A549 (cell line): ENCODE results near the gene KCNK13. TPM values are rescaled to one million over a fixed set of nuclear protein-coding genes. Genes with fewer than 3 reads are reported as not detected.
A peak's percentile ranks its signal among the peaks of the same experiment; 100 is the strongest.

Experiments
- ATAC-seq, 2 experiments: fragments of 200-7000 bp in 1 of 2; fragments of >200 bp in 1 of 2; cut with Nextera tagmentation in 1 of 2; cut with Tn5 transposase in 1 of 2; 3 replicates each; pipeline versions ENCODE4 v1.8.0 to v1.9.1; 2018 to 2020; ENCODE audit warnings: mild to moderate bottlenecking in 1 of 2, moderate library complexity in 1 of 2
- CTCF ChIA-PET: fragments of 300-600 bp; sonication (Branson Sonifier 250); formaldehyde crosslinking; extraction: SDS; loops from one replicate; lab custom pipeline; 2021; ENCODE audit warnings: antibody characterized with exemption, inconsistent platforms; lab: Yijun Ruan, JAX
- POLR2A ChIA-PET: fragments of 350-600 bp; formaldehyde crosslinking; extraction: SDS; loops from one replicate; lab custom pipeline; 2021; ENCODE audit warnings: antibody characterized with exemption, inconsistent platforms; lab: Yijun Ruan, JAX
- DNase-seq, 2 experiments: peaks; one replicate each; pipeline versions ENCODE4 v3.0.0 to v3.0.0-alpha.2; 2011 to 2016; ENCODE audit warnings: low read depth in 1 of 2, low spot score in 1 of 2
- FAIRE-seq: peaks from 2 replicates; lab custom pipeline; 2011; peaks lifted over from hg19 to GRCh38; lab: Jason Lieb, UNC
- H3K27ac ChIP-seq, 2 experiments: fragments of >200 bp; sonication (Bioruptor Twin); formaldehyde crosslinking; 3 replicates each; pipeline ENCODE4 v1.5.1; 2016 to 2017
- H3K4me1 ChIP-seq: fragments of >200 bp; sonication (Bioruptor Twin); formaldehyde crosslinking; 3 replicates; pipeline ENCODE4 v1.6.1; 2016
- H3K4me2 ChIP-seq: fragments of >200 bp; sonication (Bioruptor Twin); formaldehyde crosslinking; 3 replicates; pipeline ENCODE4 v1.6.1; 2016
- H3K4me3 ChIP-seq: fragments of >200 bp; sonication (Bioruptor Twin); formaldehyde crosslinking; 3 replicates; pipeline ENCODE4 v1.5.1; 2016
- H3K9me3 ChIP-seq: fragments of >200 bp; sonication (Bioruptor Twin); formaldehyde crosslinking; 3 replicates; pipeline ENCODE4 v1.6.1; 2016
- ATOH8 ChIP-seq: fragments of 250-450 bp; sonication (Bioruptor Pico); IDR thresholded peaks from 2 replicates; pipeline ENCODE4 v1.5.0; 2020; ENCODE audit warnings: low read depth, mild to moderate bottlenecking, moderate library complexity
- BHLHE40 ChIP-seq: IDR thresholded peaks from 2 replicates; pipeline ENCODE4 v1.6.1; 2012; ENCODE audit warnings: low read depth, low read length, inconsistent platforms
- CBX8 ChIP-seq: fragments of 200-600 bp; sonication (generic); IDR thresholded peaks from 2 replicates; pipeline ENCODE4 v1.6.1; 2016
- E2F6 ChIP-seq: IDR thresholded peaks from 2 replicates; pipeline ENCODE4 v1.6.1; 2012; ENCODE audit warnings: low read depth, borderline replicate concordance
- FOSL2 ChIP-seq, 2 experiments: fragments of 450-650 bp in 1 of 2; fragments of >200 bp in 1 of 2; sonication (Bioruptor Twin) in 1 of 2; formaldehyde crosslinking; IDR thresholded peaks; 2 replicates each; pipeline versions ENCODE4 v1.5.0 to v1.6.1; 2016 to 2020; ENCODE audit warnings: mild to moderate bottlenecking in 1 of 2, moderate library complexity in 1 of 2
- MAFK ChIP-seq: fragments of 450-650 bp; IDR thresholded peaks from 2 replicates; pipeline ENCODE4 v1.6.1; 2014; ENCODE audit not compliant: partially characterized antibody
- MAZ ChIP-seq: fragments of 150-350 bp; IDR thresholded peaks from 2 replicates; pipeline ENCODE4 v1.6.1; 2014; ENCODE audit warnings: antibody characterized with exemption, low read depth, low read length, borderline replicate concordance
- NFE2L2 ChIP-seq: fragments of 150-350 bp; conservative IDR thresholded peaks from 2 replicates; pipeline ENCODE4 v1.6.1; 2014; ENCODE audit warnings: low read length
- NPAS2 ChIP-seq: fragments of 250-450 bp; sonication (Bioruptor Pico); IDR thresholded peaks from 2 replicates; pipeline ENCODE4 v1.8.0; 2022; ENCODE audit warnings: mild to moderate bottlenecking, moderate library complexity, borderline replicate concordance
- POLR2A ChIP-seq: IDR thresholded peaks from 2 replicates; pipeline ENCODE4 v1.6.1; 2012; ENCODE audit warnings: mild to moderate bottlenecking, low read length
- RAD21 ChIP-seq, 2 experiments: fragments of >200 bp in 1 of 2; sonication (Bioruptor Twin) in 1 of 2; formaldehyde crosslinking in 1 of 2; IDR thresholded peaks in 1 of 2; conservative IDR thresholded peaks in 1 of 2; 2 replicates in 1 of 2; 3 replicates in 1 of 2; pipeline ENCODE4 v1.6.1; 2012 to 2018; ENCODE audit warnings: inconsistent platforms in 1 of 2
- REST ChIP-seq: fragments of 200-600 bp; sonication (generic); IDR thresholded peaks from 2 replicates; pipeline ENCODE4 v1.6.1; 2016; ENCODE audit warnings: antibody characterized with exemption, mild to moderate bottlenecking, moderate library complexity
- SMC3 ChIP-seq: fragments of >200 bp; sonication (Bioruptor Twin); formaldehyde crosslinking; IDR thresholded peaks from 3 replicates; pipeline ENCODE4 v1.6.1; 2018; ENCODE audit warnings: inconsistent platforms
- TP53 ChIP-seq: fragments of 250-450 bp; sonication (Bioruptor Pico); IDR thresholded peaks from 2 replicates; pipeline ENCODE4 v1.5.0; 2021; ENCODE audit warnings: mild to moderate bottlenecking, moderate library complexity
- ZC3H11A ChIP-seq: fragments of 450-650 bp; IDR thresholded peaks from 2 replicates; pipeline ENCODE4 v1.6.1; 2014; ENCODE audit warnings: antibody characterized with exemption, mild to moderate bottlenecking
- ZFP36 ChIP-seq: fragments of 450-650 bp; IDR thresholded peaks from 2 replicates; pipeline ENCODE4 v1.6.1; 2014; ENCODE audit warnings: borderline replicate concordance; ENCODE audit not compliant: partially characterized antibody
- ZSCAN20 ChIP-seq: fragments of 250-450 bp; sonication (Bioruptor Pico); IDR thresholded peaks from 2 replicates; pipeline ENCODE4 v1.8.0; 2022; ENCODE audit warnings: mild to moderate bottlenecking, moderate library complexity
- WGBS: methylation state at CpG from one replicate; pipeline ENCODE4 v1.1.6; 2017; ENCODE audit errors: missing lambda C conversion rate; 5-methylcytosine and 5-hydroxymethylcytosine counted together
- polyA plus RNA-seq, 4 experiments: library from polyadenylated mRNA; depleted of rRNA in 3 of 4; stranded (reverse); fragments of >200 nt; fragmentation: RNase III in 1 of 4; extraction: RNeasy Plus Mini Kit Qiagen cat#74134 plus additional on column Dnase treatment in 1 of 4; gene quantifications; 2 replicates in 3 of 4; 3 replicates in 1 of 4; pipeline ENCODE4 v1.2.3, GENCODE V29; 2011 to 2017
- TF ChIP-seq, protein P1 (sequence below): fragments of >200 bp; sonication (Bioruptor Twin); formaldehyde crosslinking; IDR thresholded peaks from 3 replicates; pipeline ENCODE4 v1.6.1; 2016
- TF ChIP-seq, protein P2 (sequence below): fragments of 150-350 bp; IDR thresholded peaks from 2 replicates; pipeline ENCODE4 v1.6.1; 2014; ENCODE audit warnings: low read depth, mild to moderate bottlenecking, low read length
- TF ChIP-seq, protein P3 (sequence below): fragments of >200 bp; sonication (Bioruptor Twin); formaldehyde crosslinking; IDR thresholded peaks from 3 replicates; pipeline ENCODE4 v1.5.1; 2016

Gene KCNK13
- polyA plus RNA-seq, 2 of the 4 experiments (the other 2 are of a cell fraction), result not detected

DNA sequence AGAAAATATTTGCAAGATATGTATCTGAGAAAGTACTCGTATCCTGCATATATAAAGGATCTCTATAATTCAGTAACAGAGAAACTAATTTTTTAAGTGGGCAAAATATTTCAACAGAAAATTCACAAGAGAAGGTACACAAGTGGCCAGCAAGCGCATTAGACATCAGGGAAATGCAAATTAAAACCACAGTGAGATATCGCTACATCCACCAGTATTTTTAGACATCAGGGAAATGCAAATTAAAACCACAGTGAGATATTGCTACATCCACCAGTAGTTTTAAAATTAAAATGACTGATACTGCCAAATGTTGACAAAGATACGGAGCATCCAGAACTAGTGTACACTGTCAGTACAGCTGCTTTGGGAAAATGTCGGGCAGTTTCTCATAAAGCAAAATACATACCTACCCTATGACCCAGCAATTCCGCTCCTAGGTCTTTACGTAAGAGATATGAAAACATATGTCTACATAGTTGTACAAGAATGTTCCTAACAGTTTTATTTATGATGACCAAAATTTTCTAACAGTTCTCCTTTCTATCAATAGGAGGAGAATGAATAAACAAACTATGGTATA lies 2.8 kb upstream of the KCNK13 start:
- 69% methylated on average over 7 of the region's 7 CpGs for WGBS
- peaks cover 13% of the 10 kb centered on the region; the same call in 1 of the 3 replicates for H3K4me1 ChIP-seq
- no peak overlapping the region for H3K4me3 ChIP-seq
- no peak for FAIRE-seq
- POLR2A ChIA-PET, result no interaction called here
- CTCF ChIA-PET, result interaction anchor here (1.0 to 1.8 kb wide), 3 partner anchors 12 to 1030 kb away, joined by 3 to 16 read pairs (median 7); no protein-coding TSS in a partner anchor
- no peak overlapping the region for H3K27ac ChIP-seq
- DNase-seq, result peak in 1 of 2 experiments; percentile 7
- ATAC-seq, result no peak
- H3K4me2 ChIP-seq, result no peak overlapping the region
- peaks cover 6% of the 10 kb centered on the region; the same call in 1 of the 3 replicates for H3K9me3 ChIP-seq
- TF ChIP-seq MAZ, result no peak
- TF ChIP-seq, protein P1, sequence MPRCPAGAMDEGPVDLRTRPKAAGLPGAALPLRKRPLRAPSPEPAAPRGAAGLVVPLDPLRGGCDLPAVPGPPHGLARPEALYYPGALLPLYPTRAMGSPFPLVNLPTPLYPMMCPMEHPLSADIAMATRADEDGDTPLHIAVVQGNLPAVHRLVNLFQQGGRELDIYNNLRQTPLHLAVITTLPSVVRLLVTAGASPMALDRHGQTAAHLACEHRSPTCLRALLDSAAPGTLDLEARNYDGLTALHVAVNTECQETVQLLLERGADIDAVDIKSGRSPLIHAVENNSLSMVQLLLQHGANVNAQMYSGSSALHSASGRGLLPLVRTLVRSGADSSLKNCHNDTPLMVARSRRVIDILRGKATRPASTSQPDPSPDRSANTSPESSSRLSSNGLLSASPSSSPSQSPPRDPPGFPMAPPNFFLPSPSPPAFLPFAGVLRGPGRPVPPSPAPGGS, result no peak
- no peak for TF ChIP-seq FOSL2 (IDR thresholded peaks at IDR 0.05)
- no peak for TF ChIP-seq FOSL2 (CRISPR knock-in tag; IDR thresholded peaks at IDR 0.05)
- TF ChIP-seq ATOH8 (CRISPR knock-in tag), result no peak
- TF ChIP-seq NPAS2 (CRISPR knock-in tag), result no peak
- no peak for TF ChIP-seq POLR2A
- TF ChIP-seq, protein P2, sequence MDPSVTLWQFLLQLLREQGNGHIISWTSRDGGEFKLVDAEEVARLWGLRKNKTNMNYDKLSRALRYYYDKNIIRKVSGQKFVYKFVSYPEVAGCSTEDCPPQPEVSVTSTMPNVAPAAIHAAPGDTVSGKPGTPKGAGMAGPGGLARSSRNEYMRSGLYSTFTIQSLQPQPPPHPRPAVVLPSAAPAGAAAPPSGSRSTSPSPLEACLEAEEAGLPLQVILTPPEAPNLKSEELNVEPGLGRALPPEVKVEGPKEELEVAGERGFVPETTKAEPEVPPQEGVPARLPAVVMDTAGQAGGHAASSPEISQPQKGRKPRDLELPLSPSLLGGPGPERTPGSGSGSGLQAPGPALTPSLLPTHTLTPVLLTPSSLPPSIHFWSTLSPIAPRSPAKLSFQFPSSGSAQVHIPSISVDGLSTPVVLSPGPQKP, result no peak
- TF ChIP-seq MAFK, result no peak
- no peak for TF ChIP-seq BHLHE40
- no peak for TF ChIP-seq ZSCAN20 (CRISPR knock-in tag)
- TF ChIP-seq NFE2L2, result no peak
- TF ChIP-seq CBX8, result no peak
- TF ChIP-seq TP53 (CRISPR knock-in tag), result no peak
- no peak for TF ChIP-seq ZFP36
- TF ChIP-seq ZC3H11A, result no peak

DNA sequence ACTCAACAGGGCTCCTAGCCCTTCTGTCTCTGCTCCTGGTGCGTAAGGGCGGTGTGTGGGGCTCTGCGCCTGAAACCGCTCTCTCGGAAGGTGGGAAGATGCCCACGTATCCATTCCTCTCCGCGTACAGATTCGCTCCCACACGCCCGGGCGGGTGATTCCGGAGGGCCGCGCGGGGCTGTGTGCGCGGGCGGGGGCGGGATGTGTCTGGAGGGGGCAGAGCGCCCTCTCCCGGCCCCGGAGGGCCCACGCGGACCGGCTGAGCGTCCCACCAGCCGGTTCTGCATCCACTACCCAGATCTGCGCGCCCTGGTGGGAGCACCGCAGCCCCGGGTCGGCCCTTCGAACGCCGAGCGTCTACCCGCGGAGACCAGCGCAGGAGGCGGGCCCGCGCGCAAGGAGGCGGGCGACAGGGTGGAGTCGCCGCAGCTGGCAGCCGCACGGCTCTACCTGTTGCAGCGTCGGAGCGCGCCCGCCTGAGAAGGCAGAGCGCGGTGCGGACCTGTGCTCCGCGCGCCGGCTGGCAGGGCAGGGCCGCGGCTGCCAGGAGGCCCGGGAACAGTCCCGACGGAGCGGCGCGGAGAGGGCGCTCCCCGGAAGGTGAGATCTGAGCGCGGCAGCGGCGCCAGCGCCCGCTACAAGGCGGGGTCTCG lies 1.4 kb upstream of the KCNK13 start:
- WGBS, result 53% methylated on average over 24 of the region's 80 CpGs
- H3K4me1 ChIP-seq, result peaks cover 13% of the 10 kb centered on the region; the same call in 1 of the 3 replicates
- H3K4me3 ChIP-seq, result peak overlapping the region; percentile 54
- H3K9me3 ChIP-seq, result peaks cover 6% of the 10 kb centered on the region; the same call in 1 of the 3 replicates
- DNase-seq (peak; percentile 48 to 64), FAIRE-seq (no peak), ATAC-seq (peak; percentile 84 to 88)
- POLR2A ChIA-PET, result no interaction called here
- peak overlapping the region; percentile 89 for H3K4me2 ChIP-seq
- TF ChIP-seq E2F6, result peak; percentile 46; the same call in 1 of the 2 replicates
- TF ChIP-seq SMC3, result peak; percentile 48; the same call in 2 of the 3 replicates
- TF ChIP-seq RAD21 (conservative IDR thresholded peaks at IDR 0.05 in 1 of 2, IDR thresholded peaks at IDR 0.05 in 1 of 2), result peak; percentile 28 to 60; a peak in 4 of 5 replicates
- TF ChIP-seq REST, result no peak
- TF ChIP-seq, protein P3, sequence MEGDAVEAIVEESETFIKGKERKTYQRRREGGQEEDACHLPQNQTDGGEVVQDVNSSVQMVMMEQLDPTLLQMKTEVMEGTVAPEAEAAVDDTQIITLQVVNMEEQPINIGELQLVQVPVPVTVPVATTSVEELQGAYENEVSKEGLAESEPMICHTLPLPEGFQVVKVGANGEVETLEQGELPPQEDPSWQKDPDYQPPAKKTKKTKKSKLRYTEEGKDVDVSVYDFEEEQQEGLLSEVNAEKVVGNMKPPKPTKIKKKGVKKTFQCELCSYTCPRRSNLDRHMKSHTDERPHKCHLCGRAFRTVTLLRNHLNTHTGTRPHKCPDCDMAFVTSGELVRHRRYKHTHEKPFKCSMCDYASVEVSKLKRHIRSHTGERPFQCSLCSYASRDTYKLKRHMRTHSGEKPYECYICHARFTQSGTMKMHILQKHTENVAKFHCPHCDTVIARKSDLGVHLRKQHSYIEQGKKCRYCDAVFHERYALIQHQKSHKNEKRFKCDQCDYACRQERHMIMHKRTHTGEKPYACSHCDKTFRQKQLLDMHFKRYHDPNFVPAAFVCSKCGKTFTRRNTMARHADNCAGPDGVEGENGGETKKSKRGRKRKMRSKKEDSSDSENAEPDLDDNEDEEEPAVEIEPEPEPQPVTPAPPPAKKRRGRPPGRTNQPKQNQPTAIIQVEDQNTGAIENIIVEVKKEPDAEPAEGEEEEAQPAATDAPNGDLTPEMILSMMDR, result peak; percentile 52
- CTCF ChIA-PET, result interaction anchor here (0.6 to 1.8 kb wide), 13 partner anchors 11 to 1031 kb away, joined by 3 to 16 read pairs (median 3); partner anchors contain the start of gene EFCAB11
- H3K27ac ChIP-seq, result peak overlapping the region in 1 of 2 experiments; percentile 38; a peak in 1 of 6 replicates
